WERI-Rb-1 (cell line): Measurements from ENCODE around the gene YAF2.

ENCODE experiments used
- DNase-seq: peaks from one replicate; pipeline ENCODE4 v3.0.0-alpha.2; 2020
- H3K27ac ChIP-seq: fragments of 250-450 bp; sonication (Bioruptor Pico); 2 replicates; pipeline ENCODE4 v1.5.1; 2020; ENCODE audit warnings: mild to moderate bottlenecking, moderate library complexity
- H3K27me3 ChIP-seq: fragments of 250-450 bp; sonication (Bioruptor Pico); 2 replicates; pipeline ENCODE4 v1.5.1; 2021; ENCODE audit warnings: mild to moderate bottlenecking, low read depth, moderate library complexity; ENCODE audit not compliant: insufficient read depth, severe bottlenecking
- H3K36me3 ChIP-seq: fragments of 250-450 bp; sonication (Bioruptor Pico); 2 replicates; pipeline ENCODE4 v1.5.1; 2020; ENCODE audit warnings: mild to moderate bottlenecking, moderate library complexity
- H3K4me3 ChIP-seq: 2 replicates; pipeline ENCODE4 v1.5.1; 2011; ENCODE audit warnings: low read depth, mild to moderate bottlenecking, control low read depth, low read length
- H3K9me3 ChIP-seq: fragments of 250-450 bp; sonication (Bioruptor Pico); 2 replicates; pipeline ENCODE4 v1.5.1; 2021; ENCODE audit warnings: mild to moderate bottlenecking, moderate library complexity; ENCODE audit not compliant: severe bottlenecking
- CTCF ChIP-seq: IDR thresholded peaks from 2 replicates; pipeline ENCODE4 v1.5.1; 2011; ENCODE audit warnings: low read depth, mild to moderate bottlenecking, control low read depth, inconsistent platforms, low read length

The YAF2 gene

GRCh38 chr12:42109031-42109430, 129.0 kb downstream of the YAF2 start:
- Histone ChIP-seq H3K4me3 (no peak overlapping the region), H3K27ac (no peak overlapping the region)
- DNase-seq: no peak

More at GRCh38 chr12:42109031-42109430, 129.0 kb downstream of the YAF2 start:
- Histone ChIP-seq H3K36me3 (peaks cover 12% of the 10 kb centered on the region), H3K27me3 (no peaks in the 10 kb centered on the region), H3K9me3 (no peaks in the 10 kb centered on the region)
- TF ChIP-seq CTCF: no peak
